Measurements from ENCODE around the gene UBE2B.

DNA sequence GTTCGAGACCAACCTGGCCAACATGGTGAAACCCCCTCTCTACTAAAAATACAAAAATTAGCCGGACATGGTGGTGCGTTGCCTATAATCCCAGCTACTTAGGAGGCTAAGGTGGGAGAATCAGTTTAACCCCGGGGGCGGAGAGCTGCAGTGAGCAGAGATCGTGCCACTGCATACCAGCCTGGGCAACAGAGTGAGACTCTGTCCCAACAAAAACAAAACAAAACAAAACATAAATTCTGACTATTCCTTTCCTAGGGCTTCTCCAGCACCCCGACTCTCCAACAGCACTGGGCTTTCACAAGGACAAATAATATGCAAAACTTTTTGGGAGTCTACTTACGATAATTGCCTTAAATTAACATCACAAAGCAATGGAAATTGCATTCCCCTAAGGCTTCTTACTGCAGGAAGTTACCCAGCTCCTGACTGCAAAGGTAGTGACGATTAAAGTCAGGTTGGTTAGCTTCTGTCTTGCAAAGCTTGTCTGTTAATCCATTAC is 56.2 kb downstream of the UBE2B start:
- TF ChIP-seq, protein P1, sequence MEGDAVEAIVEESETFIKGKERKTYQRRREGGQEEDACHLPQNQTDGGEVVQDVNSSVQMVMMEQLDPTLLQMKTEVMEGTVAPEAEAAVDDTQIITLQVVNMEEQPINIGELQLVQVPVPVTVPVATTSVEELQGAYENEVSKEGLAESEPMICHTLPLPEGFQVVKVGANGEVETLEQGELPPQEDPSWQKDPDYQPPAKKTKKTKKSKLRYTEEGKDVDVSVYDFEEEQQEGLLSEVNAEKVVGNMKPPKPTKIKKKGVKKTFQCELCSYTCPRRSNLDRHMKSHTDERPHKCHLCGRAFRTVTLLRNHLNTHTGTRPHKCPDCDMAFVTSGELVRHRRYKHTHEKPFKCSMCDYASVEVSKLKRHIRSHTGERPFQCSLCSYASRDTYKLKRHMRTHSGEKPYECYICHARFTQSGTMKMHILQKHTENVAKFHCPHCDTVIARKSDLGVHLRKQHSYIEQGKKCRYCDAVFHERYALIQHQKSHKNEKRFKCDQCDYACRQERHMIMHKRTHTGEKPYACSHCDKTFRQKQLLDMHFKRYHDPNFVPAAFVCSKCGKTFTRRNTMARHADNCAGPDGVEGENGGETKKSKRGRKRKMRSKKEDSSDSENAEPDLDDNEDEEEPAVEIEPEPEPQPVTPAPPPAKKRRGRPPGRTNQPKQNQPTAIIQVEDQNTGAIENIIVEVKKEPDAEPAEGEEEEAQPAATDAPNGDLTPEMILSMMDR (IDR thresholded peaks at IDR 0.05; ENCODE audit: insufficient read depth, low read length): no peak
- no peak for TF ChIP-seq POLR2AphosphoS5 (IDR thresholded peaks at IDR 0.05; ENCODE audit: low read depth)
